ENCODE data around the gene MICALL1.

MICALL1 gene

GRCh38 chr22:37905534-37906363 lies at the start of gene MICALL1:
Gene MICALL1, plus strand, starts transcription at chr22:37906297. Its CDS starts 126 bp downstream, at chr22:37906423.
- H3K27ac ChIP-seq (ENCODE audit: low read length), result peak within 1 kb of the TSS; percentile 90
- peak within 1 kb of the TSS; percentile 84 to 92 for H3K9ac ChIP-seq (ENCODE audit: low read length in 2 of 2)
- peaks cover 50% of the 10 kb centered on the region for H3K4me1 ChIP-seq (ENCODE audit: control insufficient read depth, insufficient read depth, low read length)
- no peaks in the 10 kb centered on the region for H3K9me3 ChIP-seq (ENCODE audit: control insufficient read depth in 2 of 2, low read length in 2 of 2)
- peak within 1 kb of the TSS; percentile 74 to 88 for H3K4me3 ChIP-seq (ENCODE audit: low read length in 2 of 2)
- no peaks in the 10 kb centered on the region for H3K27me3 ChIP-seq (ENCODE audit: control insufficient read depth in 1 of 2, insufficient read depth in 2 of 2, low read length in 2 of 2)
- H3K36me3 ChIP-seq (ENCODE audit: control insufficient read depth in 2 of 2, insufficient read depth in 2 of 2, low read length in 2 of 2), result peaks cover 0 to 4% of the 10 kb centered on the region in 2 donors

GRCh38 chr22:37860796-37861421 lies 45.2 kb upstream of the MICALL1 start:
- Histone ChIP-seq H3K36me3 (ENCODE audit: control insufficient read depth in 2 of 2, insufficient read depth in 2 of 2, low read length in 2 of 2) (peaks cover 32 to 38% of the 10 kb centered on the region in 2 donors), H3K27ac (ENCODE audit: low read length) (no peak overlapping the region)

GRCh38 chr22:37862570-37863325 lies 43.3 kb upstream of the MICALL1 start:
- H3K27ac ChIP-seq (ENCODE audit: low read length), result peak overlapping the region; percentile 73
- H3K9ac ChIP-seq (ENCODE audit: low read length in 2 of 2), result peak overlapping the region in 1 of 2 donors; percentile 36
- H3K4me1 ChIP-seq (ENCODE audit: control insufficient read depth, insufficient read depth, low read length), result peaks cover 13% of the 10 kb centered on the region
- no peaks in the 10 kb centered on the region for H3K27me3 ChIP-seq (ENCODE audit: control insufficient read depth in 1 of 2, insufficient read depth in 2 of 2, low read length in 2 of 2)
- no peak overlapping the region for H3K4me3 ChIP-seq (ENCODE audit: low read length in 2 of 2)
- peaks cover 35 to 42% of the 10 kb centered on the region in 2 donors for H3K36me3 ChIP-seq (ENCODE audit: control insufficient read depth in 2 of 2, insufficient read depth in 2 of 2, low read length in 2 of 2)
- H3K9me3 ChIP-seq (ENCODE audit: control insufficient read depth in 2 of 2, low read length in 2 of 2), result no peaks in the 10 kb centered on the region

More at GRCh38 chr22:37860796-37861421, 45.2 kb upstream of the MICALL1 start:
- H3K9ac ChIP-seq (ENCODE audit: low read length in 2 of 2), result no peak overlapping the region
- H3K4me1 ChIP-seq (ENCODE audit: control insufficient read depth, insufficient read depth, low read length), result peaks cover 13% of the 10 kb centered on the region
- no peak overlapping the region for H3K4me3 ChIP-seq (ENCODE audit: low read length in 2 of 2)
- no peaks in the 10 kb centered on the region for H3K9me3 ChIP-seq (ENCODE audit: control insufficient read depth in 2 of 2, low read length in 2 of 2)
- no peaks in the 10 kb centered on the region for H3K27me3 ChIP-seq (ENCODE audit: control insufficient read depth in 1 of 2, insufficient read depth in 2 of 2, low read length in 2 of 2)

GRCh38 chr22:37865510-37865909 lies 40.6 kb upstream of the MICALL1 start:
- peaks cover 35 to 46% of the 10 kb centered on the region in 2 donors for H3K36me3 ChIP-seq (ENCODE audit: control insufficient read depth in 2 of 2, insufficient read depth in 2 of 2, low read length in 2 of 2)

GRCh38 chr22:37870273-37870672 lies 35.8 kb upstream of the MICALL1 start:
- H3K9ac ChIP-seq (ENCODE audit: low read length in 2 of 2), result no peak overlapping the region
- no peak overlapping the region for H3K27ac ChIP-seq (ENCODE audit: low read length)
- H3K36me3 ChIP-seq (ENCODE audit: control insufficient read depth in 2 of 2, insufficient read depth in 2 of 2, low read length in 2 of 2), result peaks cover 46 to 50% of the 10 kb centered on the region in 2 donors
- no peak overlapping the region for H3K4me3 ChIP-seq (ENCODE audit: low read length in 2 of 2)
- H3K4me1 ChIP-seq (ENCODE audit: control insufficient read depth, insufficient read depth, low read length), result no peaks in the 10 kb centered on the region
- H3K27me3 ChIP-seq (ENCODE audit: control insufficient read depth in 1 of 2, insufficient read depth in 2 of 2, low read length in 2 of 2), result no peaks in the 10 kb centered on the region
- H3K9me3 ChIP-seq (ENCODE audit: control insufficient read depth in 2 of 2, low read length in 2 of 2), result no peaks in the 10 kb centered on the region

More at GRCh38 chr22:37865510-37865909, 40.6 kb upstream of the MICALL1 start:
- H3K27ac ChIP-seq (ENCODE audit: low read length), result no peak overlapping the region
- H3K27me3 ChIP-seq (ENCODE audit: control insufficient read depth in 1 of 2, insufficient read depth in 2 of 2, low read length in 2 of 2), result no peaks in the 10 kb centered on the region
- peak overlapping the region in 1 of 2 donors; percentile 29 for H3K9ac ChIP-seq (ENCODE audit: low read length in 2 of 2)
- H3K9me3 ChIP-seq (ENCODE audit: control insufficient read depth in 2 of 2, low read length in 2 of 2), result no peaks in the 10 kb centered on the region
- peaks cover 13% of the 10 kb centered on the region for H3K4me1 ChIP-seq (ENCODE audit: control insufficient read depth, insufficient read depth, low read length)
- H3K4me3 ChIP-seq (ENCODE audit: low read length in 2 of 2), result no peak overlapping the region

GRCh38 chr22:37880668-37881440 lies 25.2 kb upstream of the MICALL1 start:
- peaks cover 27 to 35% of the 10 kb centered on the region in 2 donors for H3K36me3 ChIP-seq (ENCODE audit: control insufficient read depth in 2 of 2, insufficient read depth in 2 of 2, low read length in 2 of 2)
- H3K27ac ChIP-seq (ENCODE audit: low read length), result no peak overlapping the region
- no peak overlapping the region for H3K9ac ChIP-seq (ENCODE audit: low read length in 2 of 2)

GRCh38 chr22:37884420-37884819 lies 21.7 kb upstream of the MICALL1 start:
- H3K4me3 ChIP-seq (ENCODE audit: low read length in 2 of 2), result peak overlapping the region in 1 of 2 donors; percentile 3
- H3K9ac ChIP-seq (ENCODE audit: low read length in 2 of 2), result peak overlapping the region; percentile 1 to 28
- H3K4me1 ChIP-seq (ENCODE audit: control insufficient read depth, insufficient read depth, low read length), result peaks cover 24% of the 10 kb centered on the region
- peak overlapping the region; percentile 2 for H3K27ac ChIP-seq (ENCODE audit: low read length)
- H3K27me3 ChIP-seq (ENCODE audit: control insufficient read depth in 1 of 2, insufficient read depth in 2 of 2, low read length in 2 of 2), result no peaks in the 10 kb centered on the region
- peaks cover 16 to 18% of the 10 kb centered on the region in 2 donors for H3K36me3 ChIP-seq (ENCODE audit: control insufficient read depth in 2 of 2, insufficient read depth in 2 of 2, low read length in 2 of 2)
- H3K9me3 ChIP-seq (ENCODE audit: control insufficient read depth in 2 of 2, low read length in 2 of 2), result no peaks in the 10 kb centered on the region

More at GRCh38 chr22:37880668-37881440, 25.2 kb upstream of the MICALL1 start:
- Histone ChIP-seq H3K27me3 (ENCODE audit: control insufficient read depth in 1 of 2, insufficient read depth in 2 of 2, low read length in 2 of 2) (no peaks in the 10 kb centered on the region), H3K9me3 (ENCODE audit: control insufficient read depth in 2 of 2, low read length in 2 of 2) (no peaks in the 10 kb centered on the region), H3K4me3 (ENCODE audit: low read length in 2 of 2) (no peak overlapping the region), H3K4me1 (ENCODE audit: control insufficient read depth, insufficient read depth, low read length) (no peaks in the 10 kb centered on the region)

GRCh38 chr22:37887584-37888378 lies 18.3 kb upstream of the MICALL1 start:
- no peaks in the 10 kb centered on the region for H3K27me3 ChIP-seq (ENCODE audit: control insufficient read depth in 1 of 2, insufficient read depth in 2 of 2, low read length in 2 of 2)
- H3K4me3 ChIP-seq (ENCODE audit: low read length in 2 of 2), result peak overlapping the region in 1 of 2 donors; percentile 15
- peak overlapping the region; percentile 12 to 71 for H3K9ac ChIP-seq (ENCODE audit: low read length in 2 of 2)
- peak overlapping the region; percentile 93 for H3K27ac ChIP-seq (ENCODE audit: low read length)
- peaks cover 14 to 20% of the 10 kb centered on the region in 2 donors for H3K36me3 ChIP-seq (ENCODE audit: control insufficient read depth in 2 of 2, insufficient read depth in 2 of 2, low read length in 2 of 2)
- no peaks in the 10 kb centered on the region for H3K9me3 ChIP-seq (ENCODE audit: control insufficient read depth in 2 of 2, low read length in 2 of 2)
- H3K4me1 ChIP-seq (ENCODE audit: control insufficient read depth, insufficient read depth, low read length), result peaks cover 42% of the 10 kb centered on the region

GRCh38 chr22:37891926-37892325 lies 14.2 kb upstream of the MICALL1 start:
- Histone ChIP-seq H3K27ac (ENCODE audit: low read length) (peak overlapping the region; percentile 89), H3K4me3 (ENCODE audit: low read length in 2 of 2) (no peak overlapping the region), H3K9ac (ENCODE audit: low read length in 2 of 2) (peak overlapping the region in 1 of 2 donors; percentile 29), H3K27me3 (ENCODE audit: control insufficient read depth in 1 of 2, insufficient read depth in 2 of 2, low read length in 2 of 2) (no peaks in the 10 kb centered on the region), H3K36me3 (ENCODE audit: control insufficient read depth in 2 of 2, insufficient read depth in 2 of 2, low read length in 2 of 2) (peaks cover 12 to 14% of the 10 kb centered on the region in 2 donors), H3K9me3 (ENCODE audit: control insufficient read depth in 2 of 2, low read length in 2 of 2) (no peaks in the 10 kb centered on the region), H3K4me1 (ENCODE audit: control insufficient read depth, insufficient read depth, low read length) (peaks cover 76% of the 10 kb centered on the region)
